ENCODE results near the gene TREML1. TPM values are rescaled to one million over a fixed set of nuclear protein-coding genes. Genes with fewer than 3 reads are reported as not detected.

The TREML1 gene
- total RNA-seq, 1 donor from 2014 or later = not detected

- TF ChIP-seq EZH2phosphoT487 (IDR thresholded peaks at IDR 0.05) (no peak), CTCF (IDR thresholded peaks at IDR 0.05) (no peak), EZH2 (IDR thresholded peaks at IDR 0.05) (no peak)
- H3K4me1 ChIP-seq = no peaks in the 10 kb centered on the region
- no peak overlapping the region for H3K4me2 ChIP-seq
- no peaks in the 10 kb centered on the region for H3K9me3 ChIP-seq (ENCODE audit: low read depth)
- Mint-ChIP-seq H3K4me3 (no peak overlapping the region), H3K27me3 (ENCODE audit: insufficient read depth, low read depth) (peaks cover 3% of the 10 kb centered on the region), H3K27ac (no peak overlapping the region), H3K36me3 (no peaks in the 10 kb centered on the region), H3K4me1 (no peaks in the 10 kb centered on the region), H3K9me3 (no peaks in the 10 kb centered on the region)
- H3K27ac ChIP-seq = no peak overlapping the region
- H3K36me3 ChIP-seq = no peaks in the 10 kb centered on the region
- no peak overlapping the region for H3K4me3 ChIP-seq
- no peaks in the 10 kb centered on the region for H4K20me1 ChIP-seq (ENCODE audit: low read depth)
- no peaks in the 10 kb centered on the region for H3F3A ChIP-seq (ENCODE audit: low read depth)
- no peaks in the 10 kb centered on the region for H3K27me3 ChIP-seq
- peak; percentile 66 for DNase-seq (ENCODE audit: low spot score)
- no peaks in the 10 kb centered on the region for H3K79me2 ChIP-seq (ENCODE audit: low read depth)
- no peak overlapping the region for H2AFZ ChIP-seq (replicated peaks)
- H3K9ac ChIP-seq = no peak overlapping the region
These were observed 13.2 kb upstream of the TREML1 start for GRCh38 chr6:41167173-41167963.

GRCh38 chr6:41164551-41165120, 10.5 kb upstream of the TREML1 start:
- TF ChIP-seq EZH2phosphoT487 (IDR thresholded peaks at IDR 0.05) = no peak
- TF ChIP-seq CTCF (IDR thresholded peaks at IDR 0.05) = no peak
- TF ChIP-seq EZH2 (IDR thresholded peaks at IDR 0.05) = no peak
- DNase-seq (ENCODE audit: low spot score) = no peak
- no peaks in the 10 kb centered on the region for H3K9me3 ChIP-seq (ENCODE audit: low read depth)
- H3F3A ChIP-seq (ENCODE audit: low read depth) = no peaks in the 10 kb centered on the region
- Mint-ChIP-seq H3K27me3 (ENCODE audit: insufficient read depth, low read depth) (no peaks in the 10 kb centered on the region), H3K4me3 (no peak overlapping the region), H3K27ac (no peak overlapping the region), H3K4me1 (no peaks in the 10 kb centered on the region), H3K9me3 (no peaks in the 10 kb centered on the region), H3K36me3 (no peaks in the 10 kb centered on the region)
- H3K4me3 ChIP-seq = no peak overlapping the region
- no peak overlapping the region for H2AFZ ChIP-seq (replicated peaks)
- H3K27ac ChIP-seq = no peak overlapping the region
- H3K36me3 ChIP-seq = no peaks in the 10 kb centered on the region
- no peaks in the 10 kb centered on the region for H3K27me3 ChIP-seq
- no peak overlapping the region for H3K4me2 ChIP-seq
- no peaks in the 10 kb centered on the region for H3K4me1 ChIP-seq
- no peaks in the 10 kb centered on the region for H4K20me1 ChIP-seq (ENCODE audit: low read depth)
- H3K9ac ChIP-seq = no peak overlapping the region
- H3K79me2 ChIP-seq (ENCODE audit: low read depth) = no peaks in the 10 kb centered on the region

GRCh38 chr6:41163419-41163717, 9.2 kb upstream of the TREML1 start:
- no peaks in the 10 kb centered on the region for H3K4me1 Mint-ChIP-seq
- H3K27me3 Mint-ChIP-seq (ENCODE audit: insufficient read depth, low read depth) = peaks cover 3% of the 10 kb centered on the region

More at GRCh38 chr6:41163419-41163717, 9.2 kb upstream of the TREML1 start:
- Histone ChIP-seq H3K36me3 (no peaks in the 10 kb centered on the region), H3K4me3 (no peak overlapping the region), H3K79me2 (ENCODE audit: low read depth) (no peaks in the 10 kb centered on the region), H3K9me3 (ENCODE audit: low read depth) (no peaks in the 10 kb centered on the region), H4K20me1 (ENCODE audit: low read depth) (no peaks in the 10 kb centered on the region), H2AFZ (replicated peaks) (no peak overlapping the region), H3K9ac (no peak overlapping the region), H3F3A (ENCODE audit: low read depth) (no peaks in the 10 kb centered on the region), H3K4me2 (no peak overlapping the region), H3K27me3 (no peaks in the 10 kb centered on the region), H3K4me1 (no peaks in the 10 kb centered on the region), H3K27ac (no peak overlapping the region)
- TF ChIP-seq EZH2 (IDR thresholded peaks at IDR 0.05) (no peak), EZH2phosphoT487 (IDR thresholded peaks at IDR 0.05) (no peak), CTCF (IDR thresholded peaks at IDR 0.05) (no peak)
- no peak overlapping the region for H3K4me3 Mint-ChIP-seq
- H3K9me3 Mint-ChIP-seq = no peaks in the 10 kb centered on the region
- no peaks in the 10 kb centered on the region for H3K36me3 Mint-ChIP-seq
- H3K27ac Mint-ChIP-seq = no peak overlapping the region
- no peak for DNase-seq (ENCODE audit: low spot score)

Data from neural progenitor cell (in vitro differentiated cells).